GM19035 (cell line): ENCODE results near the gene ZDHHC24.

ENCODE experiments used
- ATAC-seq: cut with Tn5 transposase; IDR thresholded peaks from one replicate; pipeline ENCODE4 v1.9.1; 2021; ENCODE audit not compliant: unreplicated experiment

ZDHHC24 gene

GRCh38 chr11:66473608-66474515 lies 72.0 kb downstream of the ZDHHC24 start:
- ATAC-seq = no peak

GRCh38 chr11:66473167-66473566 lies 72.7 kb downstream of the ZDHHC24 start:
- no peak for ATAC-seq

GRCh38 chr11:66472054-66472453 lies 73.8 kb downstream of the ZDHHC24 start:
- ATAC-seq = no peak

GRCh38 chr11:66471142-66471541 lies 74.7 kb downstream of the ZDHHC24 start:
- no peak for ATAC-seq
